Measurements from ENCODE around the gene PNPT1. TPM values are rescaled to one million over a fixed set of nuclear protein-coding genes. Genes with fewer than 3 reads are reported as not detected.

Gene PNPT1
- total RNA-seq, 1 experiment from 2014 or later, result 31.7 TPM

DNA sequence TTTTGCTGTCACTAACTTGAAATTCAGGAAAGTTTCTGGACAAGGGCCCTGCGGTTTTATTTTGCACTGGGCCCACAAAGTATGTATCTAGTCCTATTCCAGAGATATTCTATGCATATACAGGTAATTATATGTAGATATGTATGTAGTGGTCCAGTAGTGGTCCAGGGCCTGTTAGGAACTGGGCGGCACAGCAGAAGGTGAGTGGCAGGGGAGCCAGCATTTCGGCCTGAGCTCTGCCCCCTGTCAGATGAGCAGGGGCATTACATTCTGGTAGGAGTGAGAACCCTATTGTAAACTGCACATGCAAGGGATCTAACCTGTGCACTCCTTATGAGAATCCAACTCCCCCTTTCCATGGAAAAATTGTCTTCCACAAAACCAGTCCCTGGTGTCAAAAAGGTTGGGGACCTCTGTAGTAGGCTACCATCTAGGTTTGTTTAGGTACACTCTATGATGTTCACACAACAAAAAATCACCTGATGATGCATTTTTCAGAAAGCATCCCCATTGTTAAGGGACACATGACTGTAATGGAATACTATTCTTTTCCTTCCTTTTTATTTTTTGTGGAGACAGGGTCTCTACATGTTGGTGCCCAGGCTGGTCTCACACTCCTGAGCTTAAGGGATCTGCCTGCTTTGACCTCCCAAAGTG is 73.4 kb downstream of the PNPT1 start (continued):
- TF ChIP-seq SRF (IDR thresholded peaks at IDR 0.05; ENCODE audit: low read depth), result no peak

DNA sequence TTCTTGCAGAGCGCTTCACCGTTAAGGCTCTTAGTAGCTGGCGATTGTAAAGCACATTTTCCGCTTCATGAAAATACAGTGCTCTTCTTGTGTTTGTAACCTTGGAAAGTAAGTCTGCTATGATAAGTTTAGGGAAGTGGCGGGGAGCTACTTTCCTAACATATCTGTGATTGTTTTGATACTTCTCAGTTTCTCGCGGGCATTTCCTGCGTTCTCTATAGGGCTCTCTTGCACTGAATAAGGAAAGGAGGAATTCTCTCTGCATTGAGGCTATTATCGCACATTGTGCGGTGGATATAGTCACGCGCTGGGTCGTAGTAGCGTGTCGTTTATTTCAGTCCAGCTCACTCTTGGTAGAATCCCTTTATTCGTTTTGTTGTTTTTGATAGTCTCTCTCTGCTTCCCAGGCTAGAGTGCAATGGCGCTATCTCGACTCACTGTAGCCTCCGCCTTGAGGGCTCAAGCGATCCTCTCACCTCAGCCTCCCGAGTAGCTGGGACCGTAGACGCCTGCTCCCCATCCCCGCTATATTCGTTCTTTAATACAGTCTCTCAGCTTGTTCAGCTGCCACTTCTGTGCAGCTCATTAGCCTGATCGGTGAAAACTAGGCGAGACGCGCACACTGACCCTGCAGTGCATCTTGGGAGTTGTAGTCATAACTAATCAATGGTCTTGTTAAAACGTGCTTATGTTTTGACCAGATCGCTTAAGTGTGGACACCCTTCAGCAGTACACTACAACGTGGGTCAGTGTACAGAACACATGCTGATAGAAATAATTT is 75.2 kb downstream of the PNPT1 start:
- no peaks in the 10 kb centered on the region for H3K9me2 ChIP-seq (ENCODE audit: insufficient read depth)
- no peaks in the 10 kb centered on the region for H3K27me3 ChIP-seq (ENCODE audit: insufficient read depth, low read length)
- H3K36me3 ChIP-seq (ENCODE audit: control insufficient read depth in 1 of 2, insufficient read depth in 2 of 2, low read length in 2 of 2), result peaks cover 11 to 14% of the 10 kb centered on the region in 2 experiments; a peak in 3 of 4 replicates
- BruUV-seq (replicated peaks), result TSS peak; percentile 78
- peak overlapping the region; percentile 75 for H3K4me2 ChIP-seq (ENCODE audit: low read length)
- no peaks in the 10 kb centered on the region; the same call in 1 of the 2 replicates for H4K20me1 ChIP-seq (ENCODE audit: insufficient read depth)
- H2AFZ ChIP-seq (ENCODE audit: low read depth, low read length, poor library complexity, severe bottlenecking), result no peak overlapping the region
- no peak for TF ChIP-seq EGR1 (IDR thresholded peaks at IDR 0.05; ENCODE audit: low read depth)
- TF ChIP-seq POLR2A (IDR thresholded peaks at IDR 0.05; ENCODE audit: borderline replicate concordance, extremely low read depth, insufficient read depth, insufficient read length), result peak; percentile 32
- TF ChIP-seq, protein P1, sequence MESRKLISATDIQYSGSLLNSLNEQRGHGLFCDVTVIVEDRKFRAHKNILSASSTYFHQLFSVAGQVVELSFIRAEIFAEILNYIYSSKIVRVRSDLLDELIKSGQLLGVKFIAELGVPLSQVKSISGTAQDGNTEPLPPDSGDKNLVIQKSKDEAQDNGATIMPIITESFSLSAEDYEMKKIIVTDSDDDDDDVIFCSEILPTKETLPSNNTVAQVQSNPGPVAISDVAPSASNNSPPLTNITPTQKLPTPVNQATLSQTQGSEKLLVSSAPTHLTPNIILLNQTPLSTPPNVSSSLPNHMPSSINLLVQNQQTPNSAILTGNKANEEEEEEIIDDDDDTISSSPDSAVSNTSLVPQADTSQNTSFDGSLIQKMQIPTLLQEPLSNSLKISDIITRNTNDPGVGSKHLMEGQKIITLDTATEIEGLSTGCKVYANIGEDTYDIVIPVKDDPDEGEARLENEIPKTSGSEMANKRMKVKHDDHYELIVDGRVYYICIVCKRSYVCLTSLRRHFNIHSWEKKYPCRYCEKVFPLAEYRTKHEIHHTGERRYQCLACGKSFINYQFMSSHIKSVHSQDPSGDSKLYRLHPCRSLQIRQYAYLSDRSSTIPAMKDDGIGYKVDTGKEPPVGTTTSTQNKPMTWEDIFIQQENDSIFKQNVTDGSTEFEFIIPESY (IDR thresholded peaks at IDR 0.05; ENCODE audit: extremely low read depth, insufficient replicate concordance, low read length), result peak; percentile 79
- TF ChIP-seq CBX3 (IDR thresholded peaks at IDR 0.05; ENCODE audit: low read depth), result 0 out of 2 replicates have a peak, but pooled peaks have one; percentile 9
- TF ChIP-seq SIN3A (IDR thresholded peaks at IDR 0.05; ENCODE audit: low read depth), result peak; percentile 39; the same call in 1 of the 2 replicates
- TF ChIP-seq, protein P2, sequence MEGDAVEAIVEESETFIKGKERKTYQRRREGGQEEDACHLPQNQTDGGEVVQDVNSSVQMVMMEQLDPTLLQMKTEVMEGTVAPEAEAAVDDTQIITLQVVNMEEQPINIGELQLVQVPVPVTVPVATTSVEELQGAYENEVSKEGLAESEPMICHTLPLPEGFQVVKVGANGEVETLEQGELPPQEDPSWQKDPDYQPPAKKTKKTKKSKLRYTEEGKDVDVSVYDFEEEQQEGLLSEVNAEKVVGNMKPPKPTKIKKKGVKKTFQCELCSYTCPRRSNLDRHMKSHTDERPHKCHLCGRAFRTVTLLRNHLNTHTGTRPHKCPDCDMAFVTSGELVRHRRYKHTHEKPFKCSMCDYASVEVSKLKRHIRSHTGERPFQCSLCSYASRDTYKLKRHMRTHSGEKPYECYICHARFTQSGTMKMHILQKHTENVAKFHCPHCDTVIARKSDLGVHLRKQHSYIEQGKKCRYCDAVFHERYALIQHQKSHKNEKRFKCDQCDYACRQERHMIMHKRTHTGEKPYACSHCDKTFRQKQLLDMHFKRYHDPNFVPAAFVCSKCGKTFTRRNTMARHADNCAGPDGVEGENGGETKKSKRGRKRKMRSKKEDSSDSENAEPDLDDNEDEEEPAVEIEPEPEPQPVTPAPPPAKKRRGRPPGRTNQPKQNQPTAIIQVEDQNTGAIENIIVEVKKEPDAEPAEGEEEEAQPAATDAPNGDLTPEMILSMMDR (IDR thresholded peaks at IDR 0.05 in 2 of 3, conservative IDR thresholded peaks at IDR 0.05 in 1 of 3; ENCODE audit: borderline replicate concordance in 1 of 3, insufficient read depth in 1 of 3, low read depth in 2 of 3, low read length in 2 of 3), result no peak
- peak; percentile 70 for TF ChIP-seq POLR2AphosphoS5 (IDR thresholded peaks at IDR 0.05; ENCODE audit: low read depth, low read length)
- TF ChIP-seq RAD21 (IDR thresholded peaks at IDR 0.05; ENCODE audit: low read depth), result no peak
- TF ChIP-seq YY1 (IDR thresholded peaks at IDR 0.05; ENCODE audit: extremely low read depth, insufficient replicate concordance, low read depth, low read length), result peak; percentile 64
- TF ChIP-seq, protein P3, sequence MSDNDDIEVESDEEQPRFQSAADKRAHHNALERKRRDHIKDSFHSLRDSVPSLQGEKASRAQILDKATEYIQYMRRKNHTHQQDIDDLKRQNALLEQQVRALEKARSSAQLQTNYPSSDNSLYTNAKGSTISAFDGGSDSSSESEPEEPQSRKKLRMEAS (IDR thresholded peaks at IDR 0.05), result peak; percentile 85
- TF ChIP-seq SP1 (IDR thresholded peaks at IDR 0.05; ENCODE audit: low read depth), result no peak
- ChIA-PET RAD21 (ENCODE audit: low non-redundant PET in 1 of 2, low total read pairs in 2 of 2, uncharacterized antibody in 2 of 2, unreplicated experiment in 2 of 2) (no interaction called here), CTCF (interaction anchor here (1.1 to 1.5 kb wide), 2 partner anchors 342 to 719 kb away, joined by 3 to 6 read pairs; no protein-coding TSS in a partner anchor), POLR2A (interaction anchor here (0.7 to 1.4 kb wide), 3 partner anchors 14 to 99 kb away, joined by 3 to 4 read pairs (median 3); partner anchors contain the start of gene CFAP36)
- H3K79me2 ChIP-seq (ENCODE audit: insufficient read depth, low read length), result peaks cover 57% of the 10 kb centered on the region
- H3K27ac ChIP-seq (ENCODE audit: low read depth, low read length), result peak overlapping the region; percentile 70
- H3K4me1 ChIP-seq (ENCODE audit: control insufficient read depth in 1 of 2, insufficient read depth in 2 of 2, low read length in 2 of 2), result peaks cover 5 to 11% of the 10 kb centered on the region in 2 experiments
- peak; percentile 54 for DNase-seq (ENCODE audit: low read depth, low spot score)
- intact Hi-C loops (cut with micrococcal nuclease), result loop anchor here (5.0 kb wide), 1 partner anchor 201 kb away; the partner anchor contains the start of gene CCDC88A
- peak overlapping the region; percentile 74 for H3K9ac ChIP-seq (ENCODE audit: low read length)
- peak overlapping the region; percentile 74 to 81 for H3K4me3 ChIP-seq (replicated peaks in 1 of 2; ENCODE audit: low read depth in 1 of 2, low read length in 2 of 2)
- peak; percentile 33 for ATAC-seq
- no peaks in the 10 kb centered on the region for H3K9me3 ChIP-seq (ENCODE audit: control insufficient read depth in 1 of 2, insufficient read depth in 1 of 2, low read depth in 1 of 2, low read length in 2 of 2)
